Activated CD8-positive, alpha-beta T cell treated with anti-CD3 and anti-CD28 coated beads for 36 hours (primary cell): ENCODE results near the gene KCND3. TPM values are rescaled to one million over a fixed set of nuclear protein-coding genes. Genes with fewer than 3 reads are reported as not detected.

ENCODE experiments used
- ATAC-seq: fragments of 200-7000 bp; cut with Tn5 transposase; one replicate; pipeline ENCODE4 v1.10.0; 2021; ENCODE audit warnings: mild to moderate bottlenecking, moderate library complexity
- CTCF ChIA-PET: fragments of 350-600 bp; sonication (Branson Sonifier 250); formaldehyde crosslinking; loops from one replicate; lab custom pipeline; 2021; ENCODE audit warnings: antibody characterized with exemption; lab: Charles Lee
- POLR2A ChIA-PET: fragments of 350-600 bp; sonication (Branson Sonifier 250); formaldehyde crosslinking; loops from one replicate; lab custom pipeline; 2021; ENCODE audit warnings: antibody characterized with exemption; lab: Charles Lee
- DNase-seq: peaks from one replicate; pipeline ENCODE4 v3.0.0-alpha.2; 2020
- H3K27ac Mint-ChIP-seq: one replicate; pipeline ENCODE4 v1.8.0; 2021; ENCODE audit warnings: mild to moderate bottlenecking, mixed read lengths
- H3K27me3 Mint-ChIP-seq: one replicate; pipeline ENCODE4 v1.8.0; 2021; ENCODE audit warnings: mixed read lengths
- H3K36me3 Mint-ChIP-seq: one replicate; pipeline ENCODE4 v1.8.0; 2021; ENCODE audit warnings: low read depth, mixed read lengths
- H3K4me1 Mint-ChIP-seq: one replicate; pipeline ENCODE4 v1.8.0; 2021; ENCODE audit warnings: low read depth, mixed read lengths
- H3K4me3 Mint-ChIP-seq: one replicate; pipeline ENCODE4 v1.8.0; 2021; ENCODE audit warnings: mild to moderate bottlenecking, moderate library complexity, mixed read lengths
- H3K9me3 Mint-ChIP-seq: one replicate; pipeline ENCODE4 v1.8.0; 2021; ENCODE audit warnings: mixed read lengths
- intact Hi-C: fragments of 100-400 bp; cut with micrococcal nuclease; formaldehyde crosslinking; loops from one replicate; pipeline ENCODE4 v1.10.0; 2022
- total RNA-seq, 2 experiments: library from RNA; stranded (reverse); gene quantifications; one replicate each; pipeline ENCODE4 v1.2.3, GENCODE V29; 2021
- TF ChIP-seq, protein P1 (sequence below): fragments of 200-600 bp; IDR thresholded peaks from one replicate; pipeline ENCODE4 v1.8.0; 2022; ENCODE audit warnings: antibody characterized with exemption, mild to moderate bottlenecking

Gene KCND3
- total RNA-seq, 2 experiments from 2014 or later: not detected

DNA sequence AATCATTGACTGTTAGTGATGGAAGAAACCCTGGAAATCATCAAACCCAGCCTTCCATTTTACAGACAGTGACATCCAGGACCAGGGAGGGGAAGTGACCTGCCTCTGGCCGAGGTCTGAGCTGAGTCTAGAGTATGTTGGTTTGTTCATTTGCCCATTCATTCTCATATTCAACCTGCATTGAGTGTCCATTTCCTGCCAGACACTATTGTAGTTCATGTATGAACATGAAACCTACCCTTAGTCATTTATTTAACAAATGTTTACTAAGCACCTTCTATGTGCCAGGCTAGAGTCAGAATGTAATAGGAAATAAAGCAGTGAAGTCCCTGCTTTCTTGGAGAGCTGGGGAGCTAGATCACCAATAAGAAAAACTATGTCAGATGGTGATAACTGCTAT lies 51.3 kb downstream of the KCND3 start:
- Mint-ChIP-seq H3K36me3 (no peaks in the 10 kb centered on the region), H3K9me3 (no peaks in the 10 kb centered on the region), H3K27me3 (peaks cover 3% of the 10 kb centered on the region), H3K4me3 (no peak overlapping the region), H3K27ac (no peak overlapping the region), H3K4me1 (no peaks in the 10 kb centered on the region)
- intact Hi-C loops: no loop called here
- ATAC-seq (no peak), DNase-seq (no peak)
- POLR2A ChIA-PET: no interaction called here
- TF ChIP-seq, protein P1, sequence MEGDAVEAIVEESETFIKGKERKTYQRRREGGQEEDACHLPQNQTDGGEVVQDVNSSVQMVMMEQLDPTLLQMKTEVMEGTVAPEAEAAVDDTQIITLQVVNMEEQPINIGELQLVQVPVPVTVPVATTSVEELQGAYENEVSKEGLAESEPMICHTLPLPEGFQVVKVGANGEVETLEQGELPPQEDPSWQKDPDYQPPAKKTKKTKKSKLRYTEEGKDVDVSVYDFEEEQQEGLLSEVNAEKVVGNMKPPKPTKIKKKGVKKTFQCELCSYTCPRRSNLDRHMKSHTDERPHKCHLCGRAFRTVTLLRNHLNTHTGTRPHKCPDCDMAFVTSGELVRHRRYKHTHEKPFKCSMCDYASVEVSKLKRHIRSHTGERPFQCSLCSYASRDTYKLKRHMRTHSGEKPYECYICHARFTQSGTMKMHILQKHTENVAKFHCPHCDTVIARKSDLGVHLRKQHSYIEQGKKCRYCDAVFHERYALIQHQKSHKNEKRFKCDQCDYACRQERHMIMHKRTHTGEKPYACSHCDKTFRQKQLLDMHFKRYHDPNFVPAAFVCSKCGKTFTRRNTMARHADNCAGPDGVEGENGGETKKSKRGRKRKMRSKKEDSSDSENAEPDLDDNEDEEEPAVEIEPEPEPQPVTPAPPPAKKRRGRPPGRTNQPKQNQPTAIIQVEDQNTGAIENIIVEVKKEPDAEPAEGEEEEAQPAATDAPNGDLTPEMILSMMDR: no peak
- CTCF ChIA-PET: no interaction called here

DNA sequence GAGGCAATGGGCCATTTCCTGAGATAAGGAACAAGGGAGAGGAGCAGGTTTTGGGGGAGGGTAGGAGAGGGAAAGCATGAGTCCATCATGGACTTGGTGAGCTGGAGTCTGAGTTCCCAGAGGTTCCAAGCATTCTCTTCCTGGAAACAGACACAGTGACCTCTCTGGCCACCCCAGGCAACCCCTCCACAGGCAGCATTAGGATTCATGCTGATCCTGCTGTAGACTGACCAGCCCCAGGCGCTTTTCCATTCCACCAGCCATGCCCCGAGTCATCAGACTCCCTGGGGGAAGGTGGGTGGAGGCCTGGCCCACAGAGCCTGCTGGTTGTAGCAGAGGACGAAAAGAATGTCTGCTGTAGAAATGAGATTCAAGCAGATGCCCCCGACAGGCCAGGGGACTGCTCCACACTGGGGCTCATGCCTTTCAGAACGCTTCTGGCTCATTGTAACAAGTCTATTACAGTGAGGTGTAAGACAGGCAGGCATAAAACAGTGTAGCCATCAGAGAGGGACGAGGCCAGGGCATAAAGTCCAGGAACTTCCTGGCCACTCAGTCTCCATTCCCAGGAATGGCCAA lies 52.2 kb downstream of the KCND3 start:
- no peaks in the 10 kb centered on the region for H3K9me3 Mint-ChIP-seq
- H3K4me1 Mint-ChIP-seq: no peaks in the 10 kb centered on the region
- no peak overlapping the region for H3K27ac Mint-ChIP-seq
- TF ChIP-seq, protein P1: no peak
- no peaks in the 10 kb centered on the region for H3K36me3 Mint-ChIP-seq
- H3K27me3 Mint-ChIP-seq: peaks cover 5% of the 10 kb centered on the region
- CTCF ChIA-PET: no interaction called here
- H3K4me3 Mint-ChIP-seq: no peak overlapping the region
- ATAC-seq (no peak), DNase-seq (no peak)
- intact Hi-C loops: no loop called here
- POLR2A ChIA-PET: no interaction called here

DNA sequence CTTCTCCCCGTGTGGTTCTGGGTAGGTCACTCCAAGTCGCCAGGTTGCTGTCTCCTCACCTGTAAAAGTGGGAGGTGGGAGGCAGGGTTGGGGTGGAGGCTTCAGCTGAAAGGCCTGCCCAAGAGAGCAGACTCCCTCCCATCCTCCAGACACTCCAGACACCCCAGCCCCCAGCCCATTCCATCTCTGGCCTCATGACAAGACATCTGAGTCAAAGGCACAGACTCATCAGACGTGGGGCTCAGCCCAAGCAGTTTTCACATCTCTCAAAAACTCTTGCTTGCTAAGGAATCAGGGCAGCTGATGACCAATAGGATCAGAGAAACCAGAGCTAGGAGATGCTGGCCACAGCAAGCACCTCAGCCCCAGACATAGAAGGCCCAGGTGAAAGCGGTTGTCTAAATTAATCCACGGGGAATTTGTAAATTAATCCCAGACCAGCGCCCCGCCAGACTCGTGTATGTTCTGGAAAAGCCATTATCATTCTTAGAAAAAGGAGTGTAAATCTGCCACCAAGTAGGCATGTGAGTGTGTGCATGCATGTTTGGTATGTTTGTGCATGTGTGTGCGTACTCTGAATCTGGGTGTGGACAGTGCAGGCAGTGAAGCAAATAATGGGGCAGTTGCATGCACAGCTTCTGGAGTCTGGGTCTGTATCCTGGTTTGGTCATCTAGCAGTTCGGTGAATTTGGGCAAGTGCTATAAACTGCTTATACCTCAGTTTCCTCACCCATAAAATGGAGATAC lies 55.2 kb downstream of the KCND3 start:
- ChIA-PET POLR2A (no interaction called here), CTCF (no interaction called here)
- ATAC-seq (no peak), DNase-seq (no peak)
- H3K4me1 Mint-ChIP-seq: no peaks in the 10 kb centered on the region
- no peaks in the 10 kb centered on the region for H3K36me3 Mint-ChIP-seq
- no peak overlapping the region for H3K27ac Mint-ChIP-seq
- TF ChIP-seq, protein P1: no peak
- no peaks in the 10 kb centered on the region for H3K9me3 Mint-ChIP-seq
- H3K4me3 Mint-ChIP-seq: no peak overlapping the region
- H3K27me3 Mint-ChIP-seq: peaks cover 5% of the 10 kb centered on the region
- intact Hi-C loops: no loop called here

DNA sequence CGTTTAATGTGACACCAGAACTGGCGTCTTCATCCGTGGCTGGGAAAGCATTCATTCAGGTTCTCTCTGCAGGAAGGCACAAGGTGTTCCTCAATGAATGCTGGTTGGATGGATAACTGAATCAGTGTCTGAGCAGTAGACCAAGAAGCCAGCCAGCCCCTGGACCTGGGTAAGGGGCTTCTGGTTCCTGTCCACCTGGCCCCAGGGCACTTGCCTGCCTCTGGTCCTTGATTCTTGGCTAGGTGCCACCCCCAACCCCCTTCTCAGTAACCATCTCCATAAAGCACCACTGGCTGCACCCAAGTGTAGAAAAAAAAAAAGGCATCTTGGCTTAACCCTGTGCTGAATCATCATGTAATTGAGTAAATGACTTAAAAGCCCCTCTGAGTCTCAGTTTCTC lies 59.1 kb downstream of the KCND3 start:
- POLR2A ChIA-PET: no interaction called here

DNA sequence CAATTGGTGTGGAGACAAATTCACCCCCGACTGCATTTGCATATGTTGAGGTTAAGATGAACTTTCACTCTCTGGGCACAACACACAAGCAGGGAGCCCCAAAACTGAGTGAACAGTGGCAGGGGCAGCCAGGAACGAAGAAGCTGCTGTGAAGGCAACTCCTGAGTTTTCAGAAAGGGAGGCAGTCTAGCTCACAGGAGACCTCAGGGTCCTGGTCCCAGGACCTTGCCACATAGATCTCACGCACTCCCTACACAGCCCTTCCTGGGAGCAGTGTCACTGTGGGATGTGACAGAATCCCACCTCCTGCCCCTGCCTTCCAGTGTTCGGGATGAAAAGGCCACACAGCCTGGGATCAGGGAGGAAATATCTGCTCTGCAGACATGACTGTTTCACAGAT lies 60.9 kb downstream of the KCND3 start:
- Mint-ChIP-seq H3K36me3 (no peaks in the 10 kb centered on the region), H3K27me3 (peaks cover 3% of the 10 kb centered on the region), H3K4me3 (no peak overlapping the region), H3K4me1 (no peaks in the 10 kb centered on the region), H3K27ac (no peak overlapping the region), H3K9me3 (no peaks in the 10 kb centered on the region)
- POLR2A ChIA-PET: no interaction called here
- no peak for ATAC-seq
- CTCF ChIA-PET: no interaction called here
- no peak for DNase-seq
- TF ChIP-seq, protein P1: no peak
- intact Hi-C loops: no loop called here

More for the DNA sequence above, 59.1 kb downstream of the KCND3 start:
- Mint-ChIP-seq H3K4me3 (no peak overlapping the region), H3K4me1 (no peaks in the 10 kb centered on the region), H3K27me3 (peaks cover 5% of the 10 kb centered on the region), H3K9me3 (no peaks in the 10 kb centered on the region), H3K36me3 (no peaks in the 10 kb centered on the region), H3K27ac (no peak overlapping the region)
- CTCF ChIA-PET: no interaction called here
- DNase-seq (no peak), ATAC-seq (no peak)
- intact Hi-C loops: no loop called here
- TF ChIP-seq, protein P1: no peak
